Thymus (tissue), 11 donors: Measurements from ENCODE around the gene SERPINB1. TPM values are rescaled to one million over a fixed set of nuclear protein-coding genes. Genes with fewer than 3 reads are reported as not detected.

Experiments
- DNase-seq, 9 donors: peaks; one replicate each; pipeline ENCODE4 v3.0.0-alpha.2; 2013; ENCODE audit warnings: low spot score in 9 of 9, low read depth in 6 of 9, missing footprints in 1 of 9
- H3K27ac ChIP-seq, 2 donors: one replicate each; pipeline ENCODE4 v1.5.1; 2013; ENCODE audit warnings: control low read depth in 1 of 2, low read depth in 1 of 2, low read length in 1 of 2, mild to moderate bottlenecking in 1 of 2, moderate library complexity in 1 of 2
- H3K27me3 ChIP-seq, 2 donors: one replicate each; pipeline ENCODE4 v1.5.1; 2013; ENCODE audit warnings: low read length in 1 of 2; ENCODE audit not compliant: control insufficient read depth in 2 of 2, insufficient read depth in 1 of 2
- H3K36me3 ChIP-seq, 2 donors: one replicate each; pipeline ENCODE4 v1.5.1; 2013; ENCODE audit warnings: low read length in 1 of 2, mild to moderate bottlenecking in 1 of 2, moderate library complexity in 1 of 2; ENCODE audit not compliant: control insufficient read depth in 2 of 2, insufficient read depth in 2 of 2
- H3K4me1 ChIP-seq, 2 donors: one replicate each; pipeline ENCODE4 v1.5.1; 2013; ENCODE audit warnings: low read length in 2 of 2; ENCODE audit not compliant: control insufficient read depth in 2 of 2, insufficient read depth in 2 of 2
- H3K4me3 ChIP-seq, 2 donors: one replicate each; pipeline ENCODE4 v1.5.1; 2013; ENCODE audit warnings: low read length in 2 of 2, control low read depth in 1 of 2, mild to moderate bottlenecking in 1 of 2
- H3K9me3 ChIP-seq, 2 donors: one replicate each; pipeline ENCODE4 v1.5.1; 2013; ENCODE audit warnings: low read length in 1 of 2, mild to moderate bottlenecking in 1 of 2; ENCODE audit not compliant: control insufficient read depth in 2 of 2, insufficient read depth in 1 of 2
- WGBS: extraction: QIAGEN DNeasy Blood & Tissue Kit; methylation state at CpG from one replicate; pipeline ENCODE4 v1.1.7; 2013; 5-methylcytosine and 5-hydroxymethylcytosine counted together
- polyA plus RNA-seq: library from polyadenylated mRNA; stranded (reverse); fragments of 200-250 nt; gene quantifications from one replicate; pipeline ENCODE4 v1.2.3, GENCODE V29; 2013
- total RNA-seq: library from RNA; stranded (reverse); fragments of 120-200 nt; gene quantifications from one replicate; pipeline ENCODE4 v1.2.4, GENCODE V29; 2013
- donor health status: healthy.

SERPINB1 gene
- total and polyA plus RNA-seq, 2 donors: 29.9 to 120 TPM

DNA sequence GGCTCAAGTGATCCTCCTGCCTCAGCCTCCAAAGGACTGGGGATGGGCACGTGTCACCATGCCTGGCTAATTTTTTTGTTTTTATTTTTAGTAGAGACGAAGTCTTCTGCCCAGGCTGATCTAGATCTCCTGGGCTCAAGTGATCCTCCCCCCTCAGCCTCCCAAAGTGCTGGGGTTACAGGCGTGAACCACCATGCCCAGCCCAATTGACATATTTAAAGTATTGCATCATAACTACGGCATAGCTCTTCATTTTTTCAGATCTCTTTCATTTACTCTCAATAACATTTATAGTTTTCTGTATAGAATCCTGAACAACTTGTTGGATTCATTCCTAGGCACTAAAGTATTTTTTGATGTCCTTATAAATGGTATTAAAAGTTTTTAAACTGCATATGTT lies 13.0 kb downstream of the SERPINB1 start:
- no peak for DNase-seq
- 97% methylated on average over 4 of the region's 4 CpGs for WGBS
- H3K27me3 ChIP-seq: no peaks in the 10 kb centered on the region
- no peak overlapping the region for H3K4me3 ChIP-seq
- H3K27ac ChIP-seq: no peak overlapping the region
- no peaks in the 10 kb centered on the region for H3K9me3 ChIP-seq
- H3K4me1 ChIP-seq: peaks cover 0 to 2% of the 10 kb centered on the region in 2 donors
- H3K36me3 ChIP-seq: peaks cover 2% of the 10 kb centered on the region in 2 donors

DNA sequence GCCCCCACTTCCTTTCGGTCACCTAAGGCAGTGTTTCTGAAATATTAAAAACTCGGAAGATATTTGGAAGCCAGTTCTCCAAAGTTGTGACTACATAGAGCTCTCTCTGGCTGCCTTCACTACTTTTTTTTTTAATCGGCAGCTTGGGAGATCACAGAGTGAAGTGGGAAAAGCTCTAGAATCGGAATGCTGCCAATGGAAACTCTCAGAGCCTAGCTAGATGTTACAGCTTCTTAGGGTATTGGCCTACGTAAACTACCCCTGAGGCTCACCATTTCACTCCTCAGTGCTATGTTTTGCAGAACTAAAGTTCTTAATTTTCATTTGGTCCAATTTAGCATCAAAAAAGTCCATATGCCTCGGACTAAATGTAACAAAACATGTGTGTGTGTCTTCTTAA lies 14.5 kb downstream of the SERPINB1 start:
- no peak overlapping the region for H3K4me3 ChIP-seq
- no peak for DNase-seq
- H3K4me1 ChIP-seq: peaks cover 0 to 5% of the 10 kb centered on the region in 2 donors
- H3K9me3 ChIP-seq: no peaks in the 10 kb centered on the region
- H3K27me3 ChIP-seq: no peaks in the 10 kb centered on the region
- H3K27ac ChIP-seq: no peak overlapping the region
- H3K36me3 ChIP-seq: no peaks in the 10 kb centered on the region
- WGBS: 97% methylated on average over 6 of the region's 6 CpGs

DNA sequence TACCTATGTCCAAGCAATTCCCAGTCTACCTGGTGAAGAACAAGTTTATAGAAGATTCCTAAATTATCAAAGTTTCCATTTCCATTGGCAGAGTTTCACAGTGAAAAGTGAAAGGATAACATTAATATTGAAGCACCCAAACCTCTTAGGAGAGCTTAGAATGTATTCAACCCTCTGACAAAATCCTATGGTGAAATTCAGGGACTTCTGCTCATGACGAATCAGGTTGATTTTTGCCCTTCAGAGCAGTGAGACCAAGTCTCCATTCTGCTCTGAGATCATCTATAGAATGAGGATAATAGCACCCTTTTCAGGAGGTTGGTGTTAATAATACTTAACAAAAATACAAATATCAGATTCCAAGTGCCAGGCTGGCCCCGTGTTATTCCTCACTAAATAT lies 15.5 kb downstream of the SERPINB1 start:
- H3K4me1 ChIP-seq: peaks cover 0 to 5% of the 10 kb centered on the region in 2 donors
- DNase-seq: no peak
- no peaks in the 10 kb centered on the region for H3K9me3 ChIP-seq
- H3K4me3 ChIP-seq: no peak overlapping the region
- no peak overlapping the region for H3K27ac ChIP-seq
- no peaks in the 10 kb centered on the region for H3K36me3 ChIP-seq
- WGBS: 95% methylated on average over 2 of the region's 2 CpGs
- no peaks in the 10 kb centered on the region for H3K27me3 ChIP-seq

DNA sequence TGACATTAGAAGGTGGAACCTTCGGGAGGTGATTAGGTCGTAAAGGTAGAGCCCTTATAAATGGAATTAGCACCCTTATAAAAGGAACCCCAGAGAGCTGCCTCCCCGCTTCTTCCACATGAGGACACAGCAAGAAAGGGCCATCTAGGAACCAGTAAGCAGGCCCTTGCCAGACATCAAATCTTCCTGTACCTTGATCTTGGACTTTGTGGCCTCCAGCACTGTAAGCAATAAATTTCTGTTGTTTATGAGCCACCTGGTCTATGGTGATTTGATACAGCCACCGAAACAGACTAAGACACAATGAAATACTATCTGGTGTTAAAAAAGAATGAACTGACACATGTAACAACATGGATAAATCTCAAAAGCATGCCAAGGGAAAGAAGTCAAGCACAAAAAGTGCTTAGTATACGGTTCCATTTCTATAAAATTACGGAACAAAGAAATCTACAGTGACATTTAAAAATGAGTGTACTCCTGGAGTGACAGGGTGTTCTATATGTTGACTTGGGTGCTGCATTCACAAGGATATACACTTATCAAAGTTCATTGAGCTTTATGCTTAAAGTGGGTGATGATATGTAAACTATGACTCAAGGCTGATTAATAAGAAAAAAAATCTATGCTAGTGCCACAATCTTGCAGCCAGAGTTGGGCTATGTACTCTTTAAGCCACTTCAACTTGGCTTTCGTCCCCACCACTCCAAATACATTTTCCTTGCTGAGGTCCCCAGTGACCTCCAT lies 18.4 kb downstream of the SERPINB1 start:
- peaks cover 0 to 14% of the 10 kb centered on the region in 2 donors for H3K4me1 ChIP-seq
- DNase-seq: no peak
- H3K27me3 ChIP-seq: no peaks in the 10 kb centered on the region
- H3K9me3 ChIP-seq: no peaks in the 10 kb centered on the region
- H3K4me3 ChIP-seq: no peak overlapping the region
- H3K36me3 ChIP-seq: no peaks in the 10 kb centered on the region
- 95% methylated on average over 7 of the region's 7 CpGs for WGBS
- no peak overlapping the region for H3K27ac ChIP-seq

DNA sequence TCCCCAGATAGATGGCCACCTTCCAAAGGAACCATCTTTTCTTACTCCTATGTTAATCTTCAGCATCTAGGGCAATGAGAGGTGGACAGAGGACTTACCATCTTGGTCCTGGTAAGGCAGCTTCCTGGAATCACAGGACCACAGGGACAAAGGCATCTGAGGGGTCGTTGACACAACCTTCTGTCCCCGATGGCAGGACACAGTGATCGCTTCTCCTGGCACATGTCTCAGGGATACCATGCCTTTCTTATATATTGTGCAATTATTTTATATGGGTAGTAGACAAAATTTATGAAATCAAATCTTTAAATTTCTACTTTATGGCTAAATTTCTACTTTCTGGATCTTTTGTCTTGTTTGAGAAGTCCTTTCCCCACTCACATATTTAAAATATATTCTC lies 20.1 kb downstream of the SERPINB1 start:
- Histone ChIP-seq H3K36me3 (no peaks in the 10 kb centered on the region), H3K27me3 (no peaks in the 10 kb centered on the region), H3K9me3 (no peaks in the 10 kb centered on the region), H3K27ac (no peak overlapping the region), H3K4me1 (peaks cover 0 to 14% of the 10 kb centered on the region in 2 donors), H3K4me3 (no peak overlapping the region)
- DNase-seq: no peak
- WGBS: 97% methylated on average over 3 of the region's 3 CpGs

DNA sequence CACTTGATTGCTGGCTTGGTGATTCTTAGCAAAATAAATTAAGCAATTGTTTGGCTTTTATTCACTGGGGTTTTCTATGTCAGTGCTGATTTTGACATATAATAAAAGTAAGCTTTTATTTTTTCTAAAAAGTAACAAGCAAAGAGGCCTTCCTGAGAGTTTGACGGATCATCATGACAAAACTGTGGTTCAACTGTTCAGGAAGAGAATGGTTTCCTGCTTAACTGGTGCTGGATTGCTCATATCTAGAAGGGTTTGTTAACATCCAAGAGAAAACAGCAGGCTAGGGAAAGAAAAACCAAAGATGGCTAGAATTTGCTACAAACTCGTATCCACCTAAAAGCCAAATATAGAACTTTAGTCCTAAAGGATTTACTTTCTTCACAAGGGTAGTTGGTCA lies 21.2 kb downstream of the SERPINB1 start:
- 27% methylated on average over 2 of the region's 2 CpGs for WGBS
- H3K27ac ChIP-seq: peak overlapping the region in 1 of 2 donors; percentile 29
- H3K9me3 ChIP-seq: peaks cover 0 to 4% of the 10 kb centered on the region in 2 donors
- H3K4me3 ChIP-seq: no peak overlapping the region
- DNase-seq: no peak
- no peaks in the 10 kb centered on the region for H3K27me3 ChIP-seq
- H3K4me1 ChIP-seq: peaks cover 0 to 14% of the 10 kb centered on the region in 2 donors
- no peaks in the 10 kb centered on the region for H3K36me3 ChIP-seq

DNA sequence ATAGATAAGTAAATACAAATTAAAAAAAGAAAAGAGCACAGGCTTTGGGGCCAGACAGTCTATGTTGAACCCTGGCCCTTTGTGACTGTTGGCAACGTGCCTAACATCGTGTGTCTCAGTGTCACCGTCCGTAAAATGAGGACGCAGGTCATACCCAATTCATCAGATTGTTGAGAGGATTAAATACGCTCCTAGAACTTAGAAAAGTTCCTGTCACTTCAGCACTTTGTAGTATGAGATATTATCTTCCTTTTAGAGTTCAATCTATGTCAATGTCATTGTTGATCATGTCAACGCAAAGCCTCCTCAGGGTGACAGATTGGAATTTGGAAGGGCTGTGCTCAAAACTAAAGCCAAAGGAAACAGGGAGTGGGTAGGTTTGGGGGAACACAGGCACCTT lies 21.7 kb downstream of the SERPINB1 start:
- DNase-seq: no peak
- peaks cover 0 to 4% of the 10 kb centered on the region in 2 donors for H3K9me3 ChIP-seq
- no peaks in the 10 kb centered on the region for H3K36me3 ChIP-seq
- peak overlapping the region in 1 of 2 donors; percentile 41 for H3K27ac ChIP-seq
- peaks cover 0 to 14% of the 10 kb centered on the region in 2 donors for H3K4me1 ChIP-seq
- 10% methylated on average over 7 of the region's 7 CpGs for WGBS
- H3K4me3 ChIP-seq: no peak overlapping the region
- H3K27me3 ChIP-seq: no peaks in the 10 kb centered on the region

DNA sequence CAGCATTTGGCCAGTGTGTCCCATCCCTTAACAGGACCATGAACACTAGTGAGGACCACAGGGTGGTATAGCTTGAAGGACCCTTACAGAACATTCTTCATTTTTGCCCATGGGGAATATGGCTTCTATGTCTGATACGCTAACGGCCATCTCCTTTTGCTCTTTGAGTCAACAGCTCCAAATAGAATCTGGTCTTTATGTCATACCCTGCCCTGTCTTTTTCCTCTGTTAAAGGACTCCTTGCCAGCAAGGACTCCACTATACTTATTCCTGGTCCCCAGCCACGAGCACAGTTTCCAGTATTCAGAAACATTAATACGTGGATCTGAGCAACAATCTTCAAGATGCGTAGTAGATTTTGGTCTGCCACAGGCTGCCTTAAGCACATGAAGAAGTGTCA lies 22.5 kb downstream of the SERPINB1 start:
- Histone ChIP-seq H3K4me1 (peaks cover 0 to 14% of the 10 kb centered on the region in 2 donors), H3K27me3 (no peaks in the 10 kb centered on the region), H3K9me3 (peaks cover 0 to 4% of the 10 kb centered on the region in 2 donors), H3K4me3 (no peak overlapping the region), H3K27ac (no peak overlapping the region), H3K36me3 (no peaks in the 10 kb centered on the region)
- DNase-seq: no peak
- 96% methylated on average over 5 of the region's 5 CpGs for WGBS

DNA sequence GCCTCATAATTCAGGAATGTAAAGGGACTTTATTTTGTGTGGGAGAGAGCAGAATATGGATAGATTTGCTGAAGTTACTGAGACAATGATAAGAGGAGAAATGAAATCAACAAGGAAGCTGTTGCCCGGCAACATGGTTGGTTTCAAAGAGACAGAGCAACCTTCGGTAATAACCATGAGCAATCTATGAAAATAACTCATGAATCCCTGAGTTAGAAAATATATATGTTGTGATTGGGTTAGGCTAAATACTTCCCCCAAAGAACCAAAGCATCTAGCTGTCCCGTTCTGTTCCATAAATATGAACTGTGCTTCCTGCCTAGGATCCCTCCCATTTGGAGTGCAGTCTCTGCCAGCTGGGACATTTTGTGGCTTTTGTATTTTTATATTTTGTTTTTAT lies 23.1 kb downstream of the SERPINB1 start:
- Histone ChIP-seq H3K4me3 (no peak overlapping the region), H3K27ac (no peak overlapping the region), H3K27me3 (no peaks in the 10 kb centered on the region), H3K4me1 (peaks cover 0 to 11% of the 10 kb centered on the region in 2 donors), H3K36me3 (no peaks in the 10 kb centered on the region), H3K9me3 (peaks cover 0 to 4% of the 10 kb centered on the region in 2 donors)
- DNase-seq: no peak
- WGBS: 25% methylated on average over 3 of the region's 3 CpGs
